WTC11 (cell line): ENCODE measurements around the gene APH1B.

Experiments
- ESRRA ChIP-seq: sonication (generic); formaldehyde crosslinking; IDR thresholded peaks from 2 replicates; pipeline ENCODE4 v1.8.1; 2022; ENCODE audit warnings: mild to moderate bottlenecking, missing genetic modification reagents, borderline replicate concordance
- MAX ChIP-seq: sonication (generic); formaldehyde crosslinking; IDR thresholded peaks from 2 replicates; pipeline ENCODE4 v1.8.0; 2022; ENCODE audit warnings: mild to moderate bottlenecking, missing genetic modification reagents
- SMAD3 ChIP-seq: sonication (generic); formaldehyde crosslinking; IDR thresholded peaks from 2 replicates; pipeline ENCODE4 v1.8.0; 2022; ENCODE audit warnings: missing genetic modification reagents, mild to moderate bottlenecking, borderline replicate concordance
- TCF7 ChIP-seq: sonication (generic); formaldehyde crosslinking; IDR thresholded peaks from 2 replicates; pipeline ENCODE4 v1.8.0; 2022; ENCODE audit warnings: mild to moderate bottlenecking, low read depth, missing genetic modification reagents, moderate library complexity

DNA sequence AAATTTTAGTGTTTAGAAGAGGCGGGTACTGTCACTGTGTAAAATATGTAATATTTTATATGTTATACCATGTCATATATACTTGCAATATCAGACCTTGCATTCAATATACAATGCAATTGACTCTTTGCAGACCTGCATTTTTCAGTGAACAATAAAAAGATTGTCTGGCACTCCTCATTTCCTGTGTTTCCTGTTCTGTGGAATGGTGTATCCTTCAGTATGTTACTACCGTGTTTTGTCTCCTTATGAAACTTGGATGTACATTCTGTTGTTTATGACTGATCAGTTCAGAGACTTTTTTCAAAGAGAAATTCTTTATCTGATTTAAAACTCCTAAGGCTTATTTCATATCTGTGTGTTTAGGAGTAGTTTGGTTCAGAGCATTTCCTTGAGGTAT, 31.5 kb downstream of the APH1B start:
- TF ChIP-seq ESRRA (no peak), SMAD3 (no peak), TCF7 (CRISPR knock-in tag) (no peak), MAX (no peak)
